SU-DHL-6 (cell line): ENCODE results near the gene LHX4.

ENCODE experiments used
- H2AFZ ChIP-seq: fragments of 200-600 bp; sonication (generic); 2 replicates; pipeline ENCODE4 v1.6.1; 2014; ENCODE audit warnings: low read depth, mild to moderate bottlenecking, moderate library complexity, mixed read lengths, antibody characterized with exemption, low read length; ENCODE audit not compliant: severe bottlenecking
- H3F3A ChIP-seq: fragments of 200-600 bp; shearing (Covaris generic); 2 replicates; pipeline ENCODE4 v1.6.0; 2016; ENCODE audit warnings: antibody characterized with exemption, mild to moderate bottlenecking; ENCODE audit not compliant: insufficient read depth
- H3K27ac ChIP-seq: fragments of 200-600 bp; sonication (generic); 2 replicates; pipeline ENCODE4 v1.5.1; 2016; ENCODE audit warnings: low read depth, mild to moderate bottlenecking, low read length, moderate library complexity, mixed read lengths
- H3K27me3 ChIP-seq: fragments of 200-600 bp; sonication (generic), shearing (Covaris generic); 2 replicates; pipeline ENCODE4 v1.6.0; 2014; ENCODE audit warnings: mild to moderate bottlenecking, low read length
- H3K36me3 ChIP-seq: fragments of 200-600 bp; sonication (generic); 2 replicates; pipeline ENCODE4 v1.6.1; 2014; ENCODE audit warnings: mild to moderate bottlenecking, low read length, mixed read lengths
- H3K4me2 ChIP-seq: fragments of 300-600, 200-600 bp; shearing (Covaris generic), sonication (generic); 2 replicates; pipeline ENCODE4 v1.6.0; 2014; ENCODE audit warnings: low read length, low read depth, mild to moderate bottlenecking; ENCODE audit not compliant: poor library complexity, severe bottlenecking
- H3K4me3 ChIP-seq: fragments of 200-600 bp; sonication (generic); 2 replicates; pipeline ENCODE4 v1.5.1; 2014; ENCODE audit warnings: antibody characterized with exemption, low read length, mild to moderate bottlenecking, mixed read lengths; ENCODE audit not compliant: insufficient read depth, poor library complexity, severe bottlenecking
- H3K79me2 ChIP-seq: fragments of 200-600 bp; sonication (generic); 2 replicates; pipeline ENCODE4 v1.6.1; 2014; ENCODE audit warnings: mild to moderate bottlenecking, low read length, moderate library complexity; ENCODE audit not compliant: insufficient read depth
- H3K9ac ChIP-seq: fragments of 200-600 bp; sonication (generic); 2 replicates; pipeline ENCODE4 v1.7.0; 2014; ENCODE audit warnings: mild to moderate bottlenecking, low read length
- H3K9me2 ChIP-seq: fragments of 200-600 bp; sonication (generic); replicated peaks from 2 replicates; pipeline ENCODE4 v1.6.1; 2014; ENCODE audit warnings: low read length; ENCODE audit not compliant: insufficient read depth
- H3K9me3 ChIP-seq: fragments of 200-600 bp; sonication (generic); 2 replicates; pipeline ENCODE4 v1.6.1; 2014; ENCODE audit warnings: low read length, mixed read lengths; ENCODE audit not compliant: insufficient read depth
- H4K20me1 ChIP-seq: fragments of 200-600 bp; sonication (generic); 2 replicates; pipeline ENCODE4 v1.6.1; 2014; ENCODE audit warnings: low read depth, mild to moderate bottlenecking, antibody characterized with exemption, low read length, moderate library complexity, mixed read lengths
- EZH2phosphoT487 ChIP-seq: fragments of 200-600 bp; sonication (generic), shearing (Covaris generic); conservative IDR thresholded peaks from 2 replicates; pipeline ENCODE4 v1.6.1; 2018; ENCODE audit warnings: mild to moderate bottlenecking, antibody characterized with exemption, low read length, moderate library complexity, mixed read lengths
- TF ChIP-seq, protein P1 (sequence below): fragments of 200-600 bp; sonication (generic); IDR thresholded peaks from one replicate; pipeline ENCODE4 v1.5.1; 2017; ENCODE audit warnings: antibody characterized with exemption, mild to moderate bottlenecking, low read length, moderate library complexity; ENCODE audit not compliant: insufficient read depth, poor library complexity, severe bottlenecking

The LHX4 gene

GRCh38 chr1:180252638-180253536 lies 22.8 kb downstream of the LHX4 start:
- H3K9ac ChIP-seq = no peak overlapping the region
- TF ChIP-seq, protein P1, sequence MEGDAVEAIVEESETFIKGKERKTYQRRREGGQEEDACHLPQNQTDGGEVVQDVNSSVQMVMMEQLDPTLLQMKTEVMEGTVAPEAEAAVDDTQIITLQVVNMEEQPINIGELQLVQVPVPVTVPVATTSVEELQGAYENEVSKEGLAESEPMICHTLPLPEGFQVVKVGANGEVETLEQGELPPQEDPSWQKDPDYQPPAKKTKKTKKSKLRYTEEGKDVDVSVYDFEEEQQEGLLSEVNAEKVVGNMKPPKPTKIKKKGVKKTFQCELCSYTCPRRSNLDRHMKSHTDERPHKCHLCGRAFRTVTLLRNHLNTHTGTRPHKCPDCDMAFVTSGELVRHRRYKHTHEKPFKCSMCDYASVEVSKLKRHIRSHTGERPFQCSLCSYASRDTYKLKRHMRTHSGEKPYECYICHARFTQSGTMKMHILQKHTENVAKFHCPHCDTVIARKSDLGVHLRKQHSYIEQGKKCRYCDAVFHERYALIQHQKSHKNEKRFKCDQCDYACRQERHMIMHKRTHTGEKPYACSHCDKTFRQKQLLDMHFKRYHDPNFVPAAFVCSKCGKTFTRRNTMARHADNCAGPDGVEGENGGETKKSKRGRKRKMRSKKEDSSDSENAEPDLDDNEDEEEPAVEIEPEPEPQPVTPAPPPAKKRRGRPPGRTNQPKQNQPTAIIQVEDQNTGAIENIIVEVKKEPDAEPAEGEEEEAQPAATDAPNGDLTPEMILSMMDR = peak; percentile 85
- TF ChIP-seq EZH2phosphoT487 = no peak
- no peaks in the 10 kb centered on the region for H3F3A ChIP-seq
- H4K20me1 ChIP-seq = no peaks in the 10 kb centered on the region
- no peaks in the 10 kb centered on the region for H3K9me2 ChIP-seq
- no peaks in the 10 kb centered on the region for H3K79me2 ChIP-seq
- H3K27me3 ChIP-seq = no peaks in the 10 kb centered on the region
- H3K9me3 ChIP-seq = no peaks in the 10 kb centered on the region
- H3K27ac ChIP-seq = no peak overlapping the region
- no peak overlapping the region for H3K4me2 ChIP-seq
- no peaks in the 10 kb centered on the region for H3K36me3 ChIP-seq
- H3K4me3 ChIP-seq = no peak overlapping the region
- H2AFZ ChIP-seq = no peak overlapping the region

GRCh38 chr1:180253585-180254495 lies 23.8 kb downstream of the LHX4 start:
- Histone ChIP-seq H3K4me3 (no peak overlapping the region), H3K27me3 (no peaks in the 10 kb centered on the region), H3K9me3 (no peaks in the 10 kb centered on the region)

DNA sequence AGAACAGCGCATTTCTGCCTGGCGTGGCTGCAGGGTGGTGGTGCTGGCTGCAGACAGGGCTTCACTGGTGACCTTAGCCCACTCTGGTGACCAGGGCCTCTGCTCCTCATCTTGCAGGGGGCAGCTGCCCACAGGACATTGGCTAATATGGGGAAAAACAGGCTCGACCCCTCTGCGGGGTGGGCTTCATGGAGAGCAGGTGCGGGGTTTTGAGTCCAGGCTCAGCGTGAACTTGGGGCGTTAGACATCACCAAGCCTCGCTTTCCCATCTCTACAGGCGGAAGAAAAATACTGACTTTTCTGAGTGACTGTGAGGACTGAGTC lies 24.4 kb downstream of the LHX4 start:
- Histone ChIP-seq H3K79me2 (no peaks in the 10 kb centered on the region), H4K20me1 (no peaks in the 10 kb centered on the region), H3K9ac (no peak overlapping the region), H3K36me3 (no peaks in the 10 kb centered on the region), H3K9me2 (no peaks in the 10 kb centered on the region), H3K4me3 (no peak overlapping the region), H3K4me2 (no peak overlapping the region), H3K27ac (no peak overlapping the region), H3K9me3 (no peaks in the 10 kb centered on the region), H3K27me3 (no peaks in the 10 kb centered on the region), H2AFZ (no peak overlapping the region), H3F3A (no peaks in the 10 kb centered on the region)
- TF ChIP-seq, protein P1 = no peak
- no peak for TF ChIP-seq EZH2phosphoT487

More at GRCh38 chr1:180253585-180254495, 23.8 kb downstream of the LHX4 start:
- no peaks in the 10 kb centered on the region for H3K36me3 ChIP-seq
- H3K79me2 ChIP-seq = no peaks in the 10 kb centered on the region
- H3K4me2 ChIP-seq = no peak overlapping the region
- no peak overlapping the region for H2AFZ ChIP-seq
- no peaks in the 10 kb centered on the region for H4K20me1 ChIP-seq
- H3F3A ChIP-seq = no peaks in the 10 kb centered on the region
- TF ChIP-seq EZH2phosphoT487 = no peak
- TF ChIP-seq, protein P1 = no peak
- H3K9me2 ChIP-seq = no peaks in the 10 kb centered on the region
- H3K27ac ChIP-seq = no peak overlapping the region
- H3K9ac ChIP-seq = no peak overlapping the region
